SK-N-MC (cell line): ENCODE measurements around the gene OR2T8.
"Not testable (repeated sequence)": the region's sequence is repeated elsewhere in the genome, so short reads cannot be mapped to it uniquely, and the experiment has no call there.

Experiments used
- DNase-seq: peaks from one replicate; pipeline ENCODE4 v3.0.0-alpha.2; 2011; ENCODE audit warnings: low read depth, low spot score
- H3K27ac ChIP-seq: fragments of 200-600 bp; sonication (generic); 2 replicates; pipeline ENCODE4 v1.5.1; 2016; ENCODE audit warnings: mixed run types
- H3K36me3 ChIP-seq: fragments of 200-600 bp; sonication (generic); 2 replicates; pipeline ENCODE4 v1.6.1; 2017; ENCODE audit warnings: antibody characterized with exemption, low read length, mixed read lengths; ENCODE audit not compliant: insufficient read depth
- H3K4me3 ChIP-seq: fragments of 200-600 bp; sonication (generic); 2 replicates; pipeline ENCODE4 v1.5.1; 2016
- H3K9ac ChIP-seq: fragments of 200-600 bp; sonication (generic); 2 replicates; pipeline ENCODE4 v1.8.0; 2017; ENCODE audit warnings: mixed run types, mixed read lengths; ENCODE audit not compliant: insufficient read length
- H3K9me3 ChIP-seq: fragments of 200-600 bp; sonication (generic); 2 replicates; pipeline ENCODE4 v1.6.1; 2017; ENCODE audit warnings: low read depth, mild to moderate bottlenecking, antibody characterized with exemption, low read length, moderate library complexity, mixed read lengths
- EZH2 ChIP-seq: fragments of 200-600 bp; sonication (generic); IDR thresholded peaks from one replicate; pipeline ENCODE4 v1.6.1; 2017; ENCODE audit warnings: antibody characterized with exemption
- FOXP2 ChIP-seq: optimal IDR thresholded peaks from 2 replicates; pipeline ENCODE3; 2011; ENCODE audit warnings: mild to moderate bottlenecking, moderate library complexity; ENCODE audit not compliant: insufficient read depth; ENCODE audit errors: extremely low read length, control extremely low read depth
- POLR2AphosphoS5 ChIP-seq: IDR thresholded peaks from 2 replicates; pipeline ENCODE4 v1.6.1; 2012; ENCODE audit warnings: mild to moderate bottlenecking, low read depth, low read length, borderline replicate concordance

OR2T8 gene

DNA sequence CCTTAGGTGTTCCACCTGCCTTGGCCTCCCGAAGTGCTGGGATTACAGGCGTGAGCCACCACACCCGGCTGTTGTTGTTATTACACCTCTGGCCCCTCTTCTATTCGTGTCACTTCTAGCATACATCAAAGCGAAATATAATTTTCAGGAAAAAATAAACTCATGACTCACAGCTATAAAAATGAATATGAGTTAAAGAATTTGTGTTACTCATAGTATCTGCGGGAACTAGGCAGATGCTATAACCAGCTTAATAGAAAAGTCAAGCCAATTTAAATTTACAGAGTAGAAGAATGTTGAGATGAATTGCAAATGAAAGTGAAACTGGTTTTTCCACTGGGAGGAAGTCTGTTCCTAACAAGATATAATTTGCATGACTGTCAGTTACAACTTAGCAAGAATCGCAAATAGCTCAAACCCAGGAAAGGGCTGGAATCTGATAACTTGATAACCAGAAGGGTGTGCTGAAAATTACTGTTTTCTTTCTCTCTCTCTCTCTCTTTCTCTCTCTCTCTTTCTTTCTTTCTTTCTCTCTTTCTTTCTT lies 13.5 kb upstream of the OR2T8 start:
- Histone ChIP-seq H3K9ac (no peak overlapping the region), H3K4me3 (peak overlapping the region; percentile 29), H3K9me3 (no peaks in the 10 kb centered on the region), H3K36me3 (no peaks in the 10 kb centered on the region), H3K27ac (peak overlapping the region; percentile 68)
- peak; percentile 72 for DNase-seq
- no peak for TF ChIP-seq POLR2AphosphoS5
- no peak for TF ChIP-seq EZH2
- TF ChIP-seq FOXP2, result no peak

DNA sequence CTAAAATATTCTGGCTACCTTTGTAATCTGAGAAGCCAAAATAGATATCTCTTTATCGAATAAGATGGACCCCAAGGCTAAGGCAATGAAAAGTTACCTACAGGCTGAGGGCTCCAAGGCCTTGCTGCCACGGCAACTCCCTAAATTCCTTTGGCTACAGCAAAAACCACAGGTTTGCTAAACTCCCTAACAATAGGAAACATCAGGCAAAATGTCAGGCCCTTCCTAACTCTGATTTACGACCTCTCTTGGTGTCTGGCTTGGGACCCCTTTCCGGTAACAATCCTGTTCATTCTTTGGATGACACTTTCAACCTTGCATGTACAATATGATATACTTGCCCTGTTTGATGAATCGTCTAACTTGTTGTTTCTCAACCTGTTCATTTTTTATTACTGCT lies 11.3 kb upstream of the OR2T8 start:
- Histone ChIP-seq H3K27ac (no peak overlapping the region), H3K4me3 (no peak overlapping the region), H3K9ac (no peak overlapping the region), H3K36me3 (0 out of 2 replicates have a peak, but pooled peaks cover 2% of the 10 kb centered on the region), H3K9me3 (peaks cover 4% of the 10 kb centered on the region; the same call in 1 of the 2 replicates)
- no peak for TF ChIP-seq FOXP2
- TF ChIP-seq POLR2AphosphoS5, result no peak
- no peak for TF ChIP-seq EZH2
- no peak for DNase-seq

DNA sequence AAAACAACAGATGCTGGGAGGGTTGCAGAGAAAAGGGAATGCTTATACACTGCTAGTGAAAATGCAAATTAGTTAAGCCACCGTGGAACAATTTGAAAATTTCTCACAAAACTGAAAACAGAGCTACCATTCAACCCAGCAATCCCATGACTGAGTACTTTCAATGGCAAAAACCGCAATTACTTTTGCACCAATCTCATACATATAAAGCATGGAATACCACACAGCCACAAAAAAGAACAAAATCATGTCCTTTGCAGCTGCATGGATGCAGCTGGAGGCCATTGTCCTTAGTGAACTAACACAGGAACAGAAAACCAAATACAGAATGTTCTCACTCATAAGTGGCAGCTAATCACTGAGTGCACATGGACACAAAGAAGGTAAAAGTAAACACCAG lies 6.3 kb upstream of the OR2T8 start:
- Histone ChIP-seq H3K36me3 (0 out of 2 replicates have a peak, but pooled peaks cover 2% of the 10 kb centered on the region), H3K9me3 (peaks cover 4% of the 10 kb centered on the region; the same call in 1 of the 2 replicates), H3K9ac (no peak overlapping the region), H3K4me3 (no peak overlapping the region), H3K27ac (no peak overlapping the region)
- DNase-seq, result no peak
- TF ChIP-seq POLR2AphosphoS5 (no peak), FOXP2 (no peak), EZH2 (no peak)

DNA sequence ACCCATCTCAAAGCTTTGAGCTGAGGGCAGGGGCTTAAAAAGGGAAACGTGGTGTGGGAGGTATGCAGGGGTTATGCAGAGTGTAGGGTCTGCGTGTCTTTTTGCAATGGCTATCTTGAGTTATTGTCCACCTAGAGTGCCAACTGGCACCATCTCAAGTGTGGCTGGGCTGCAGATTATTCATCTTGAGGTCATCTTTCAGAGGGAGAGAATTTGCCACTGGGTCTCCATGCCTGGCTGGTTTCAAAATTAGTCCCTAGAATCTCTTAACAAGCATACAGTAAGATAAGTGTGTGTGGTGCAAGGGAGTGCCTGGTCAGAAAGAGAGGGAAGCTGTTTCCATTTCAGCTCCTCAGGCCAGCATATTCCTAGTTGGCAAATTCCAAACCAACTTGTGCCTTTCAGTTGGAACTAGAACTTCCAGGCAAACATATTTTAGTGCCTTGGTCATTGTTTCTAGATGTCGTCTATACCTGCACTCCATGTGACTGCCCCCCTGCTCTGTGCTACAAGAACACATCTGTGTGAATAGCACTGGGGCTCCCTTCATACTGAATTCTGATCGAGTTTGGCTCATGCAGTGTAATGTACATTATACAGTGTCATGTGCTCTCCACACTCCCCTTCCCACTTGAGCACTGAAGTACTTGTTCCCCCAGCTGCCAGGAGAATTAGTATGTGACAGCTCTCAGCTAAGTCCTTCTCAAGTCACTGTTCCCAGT lies 5.0 kb upstream of the OR2T8 start:
- H3K36me3 ChIP-seq, result 0 out of 2 replicates have a peak, but pooled peaks cover 2% of the 10 kb centered on the region
- no peak for DNase-seq
- no peak overlapping the region for H3K4me3 ChIP-seq
- no peak overlapping the region for H3K9ac ChIP-seq
- no peak for TF ChIP-seq EZH2
- TF ChIP-seq POLR2AphosphoS5, result no peak
- TF ChIP-seq FOXP2, result no peak
- H3K9me3 ChIP-seq, result peaks cover 4% of the 10 kb centered on the region; the same call in 1 of the 2 replicates
- no peak overlapping the region for H3K27ac ChIP-seq

DNA sequence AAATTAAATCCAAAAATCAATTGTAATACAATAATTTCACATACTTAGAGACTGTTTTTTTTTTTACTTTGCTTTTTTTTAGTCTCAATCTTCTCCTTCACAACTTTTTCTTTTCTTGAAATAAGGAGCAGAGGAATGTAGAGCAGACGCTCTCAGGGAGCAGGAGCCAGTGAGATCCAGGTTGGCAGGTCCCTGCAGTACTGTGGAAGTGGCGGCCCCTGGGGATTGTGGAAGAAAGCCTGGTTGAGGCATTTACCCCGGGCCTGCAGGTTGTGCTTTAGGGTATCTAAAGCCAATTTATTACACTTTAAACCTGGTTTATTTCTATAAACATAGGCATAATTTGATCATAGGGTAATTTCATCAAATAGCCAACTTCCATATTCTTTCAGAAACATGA lies 3.9 kb downstream of the OR2T8 start:
- DNase-seq, result no peak
- H3K27ac ChIP-seq, result no peak overlapping the region
- no peaks in the 10 kb centered on the region for H3K9me3 ChIP-seq
- no peak for TF ChIP-seq EZH2
- TF ChIP-seq POLR2AphosphoS5, result no peak
- TF ChIP-seq FOXP2, result no peak
- H3K4me3 ChIP-seq, result no peak overlapping the region
- H3K36me3 ChIP-seq, result no peaks in the 10 kb centered on the region
- H3K9ac ChIP-seq, result no peak overlapping the region

DNA sequence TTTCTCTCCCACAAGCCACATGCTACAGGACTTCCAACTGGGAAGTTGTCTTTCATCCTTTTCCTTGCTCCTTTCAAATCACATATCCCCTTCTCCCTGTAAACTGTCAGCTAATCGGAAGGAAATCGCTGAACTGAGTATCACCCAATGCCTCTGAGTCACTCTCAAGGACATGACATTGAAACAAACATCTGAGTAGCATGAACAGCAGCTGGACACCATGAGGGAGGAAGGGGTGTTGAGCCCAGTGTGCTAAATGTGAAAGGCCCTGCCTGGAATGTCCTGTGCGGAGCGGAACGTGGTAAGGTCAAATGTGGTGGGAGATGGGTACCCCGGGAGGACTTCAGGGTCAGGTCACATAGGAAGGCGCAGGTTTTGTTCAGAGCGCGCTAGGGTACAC lies 4.8 kb downstream of the OR2T8 start, which contains the start of gene OR2AJ1:
Gene OR2AJ1 (plus strand): TSS at position 22 of the 400 bp plus-strand sequence. CDS start 8,880 bp downstream, outside the sequence.
- H3K36me3 ChIP-seq, result no peaks in the 10 kb centered on the region
- H3K4me3 ChIP-seq, result no peak within 1 kb of the TSS
- no peak for TF ChIP-seq EZH2
- peak within 1 kb of the TSS; percentile 59 for H3K27ac ChIP-seq
- H3K9ac ChIP-seq, result no peak within 1 kb of the TSS
- no peaks in the 10 kb centered on the region for H3K9me3 ChIP-seq
- DNase-seq, result no peak

DNA sequence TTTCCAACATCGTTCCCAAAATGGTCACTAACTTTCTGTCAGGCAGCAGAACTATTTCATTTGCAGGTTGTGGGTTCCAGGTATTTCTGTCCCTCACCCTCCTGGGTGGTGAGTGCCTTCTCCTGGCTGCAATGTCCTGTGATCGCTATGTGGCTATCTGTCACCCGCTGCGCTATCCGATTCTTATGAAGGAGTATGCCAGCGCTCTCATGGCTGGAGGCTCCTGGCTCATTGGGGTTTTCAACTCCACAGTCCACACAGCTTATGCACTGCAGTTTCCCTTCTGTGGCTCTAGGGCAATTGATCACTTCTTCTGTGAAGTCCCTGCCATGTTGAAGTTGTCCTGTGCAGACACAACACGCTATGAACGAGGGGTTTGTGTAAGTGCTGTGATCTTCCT lies 13.9 kb downstream of the OR2T8 start:
- TF ChIP-seq POLR2AphosphoS5, result no peak
- TF ChIP-seq EZH2, result no peak
- TF ChIP-seq FOXP2, result no peak
- Histone ChIP-seq H3K4me3 (no peak overlapping the region), H3K36me3 (no peaks in the 10 kb centered on the region), H3K9ac (no peak overlapping the region), H3K27ac (no peak overlapping the region), H3K9me3 (no peaks in the 10 kb centered on the region)
- DNase-seq, result no peak

DNA sequence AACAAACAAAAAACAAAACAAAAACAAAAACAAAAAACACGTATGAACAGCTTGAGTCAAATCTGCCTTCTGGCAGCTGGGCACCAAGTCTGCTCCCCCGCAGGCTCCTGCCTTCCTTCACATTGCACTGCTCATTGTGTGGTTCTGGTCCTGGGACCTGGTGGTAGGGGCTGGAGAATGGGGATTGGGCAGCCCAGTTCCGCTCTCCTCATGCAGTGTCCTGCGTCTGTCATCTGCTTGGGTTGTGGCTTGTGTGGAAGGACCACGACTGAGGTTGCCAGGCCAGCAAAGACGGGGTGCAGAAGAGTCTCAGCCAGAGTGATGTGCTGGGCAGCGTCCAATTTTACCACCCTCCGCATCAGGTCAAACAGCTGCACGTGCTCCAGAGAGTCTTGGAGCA lies 15.7 kb downstream of the OR2T8 start:
- no peak overlapping the region for H3K27ac ChIP-seq
- DNase-seq, result no peak
- TF ChIP-seq POLR2AphosphoS5 (no peak), EZH2 (no peak), FOXP2 (no peak)
- no peaks in the 10 kb centered on the region for H3K9me3 ChIP-seq
- no peak overlapping the region for H3K9ac ChIP-seq
- no peaks in the 10 kb centered on the region for H3K36me3 ChIP-seq
- H3K4me3 ChIP-seq, result no peak overlapping the region

DNA sequence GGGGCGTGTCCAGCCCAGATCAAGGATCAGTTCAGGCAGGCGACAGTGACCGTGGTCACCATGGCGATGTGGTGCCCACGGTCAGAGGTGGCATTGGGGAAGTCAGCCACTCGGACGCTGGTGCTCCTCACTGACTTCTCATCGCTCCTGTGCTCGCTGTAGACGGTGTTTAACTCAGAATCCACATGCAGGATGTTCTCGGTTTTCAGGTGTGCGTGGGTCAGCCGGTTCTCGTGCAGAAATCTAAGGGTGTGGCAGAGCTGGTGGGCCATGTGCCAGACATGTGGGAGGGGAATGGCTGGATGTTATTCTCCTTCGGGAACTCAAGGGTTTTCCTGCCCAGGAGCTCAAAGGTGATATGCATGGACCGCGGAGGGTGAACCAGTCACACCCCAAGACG lies 16.4 kb downstream of the OR2T8 start:
- Histone ChIP-seq H3K36me3 (no peaks in the 10 kb centered on the region), H3K9me3 (no peaks in the 10 kb centered on the region), H3K27ac (no peak overlapping the region), H3K9ac (no peak overlapping the region), H3K4me3 (no peak overlapping the region)
- DNase-seq, result no peak
- TF ChIP-seq EZH2 (no peak), FOXP2 (no peak), POLR2AphosphoS5 (no peak)

DNA sequence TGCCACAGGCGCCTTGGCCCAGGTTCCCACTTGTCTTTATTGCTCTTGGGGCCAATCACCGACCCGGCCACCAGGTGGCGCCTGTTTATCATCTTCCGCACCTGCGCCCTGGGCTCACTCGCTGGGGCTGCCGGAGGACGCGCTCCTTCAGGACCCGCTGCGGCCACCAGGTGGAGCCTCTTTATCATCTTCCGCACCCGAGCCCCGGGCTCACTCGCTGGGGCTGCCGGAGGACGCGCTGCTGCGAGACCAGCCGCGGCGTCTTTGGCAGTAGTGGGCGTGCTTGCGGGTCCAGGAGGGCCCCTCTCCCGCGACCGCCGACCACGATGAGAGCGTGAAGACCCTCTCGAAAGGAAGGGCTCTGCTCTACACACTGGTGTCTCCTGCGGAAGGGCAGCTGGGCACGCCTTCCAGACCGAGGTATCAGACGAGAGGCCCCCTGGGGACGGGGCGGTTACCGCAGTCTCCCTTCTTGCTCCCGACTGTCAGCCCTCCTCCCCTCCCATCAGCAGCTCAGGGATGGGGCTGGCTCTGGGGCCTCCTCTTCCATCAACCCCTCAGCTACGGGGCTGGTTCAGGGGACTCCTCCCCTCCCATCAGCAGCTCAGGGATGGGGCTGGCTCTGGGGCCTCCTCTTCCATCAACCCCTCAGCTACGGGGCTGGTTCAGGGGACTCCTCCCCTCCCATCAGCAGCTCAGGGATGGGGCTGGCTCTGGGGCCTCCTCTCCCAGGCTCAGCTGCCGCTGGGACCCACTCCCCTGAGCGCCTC lies 17.1 kb downstream of the OR2T8 start:
- not testable (repeated sequence) for H3K36me3 ChIP-seq, H3K27ac ChIP-seq, DNase-seq, H3K9ac ChIP-seq, H3K4me3 ChIP-seq, H3K9me3 ChIP-seq
